ENCODE results near the gene MXI1. TPM values are rescaled to one million over a fixed set of nuclear protein-coding genes. Genes with fewer than 3 reads are reported as not detected.

Gene MXI1
- total RNA-seq, 4 donors from 2014 or later, result 32.3 to 40.0 (median 36.4) TPM

DNA sequence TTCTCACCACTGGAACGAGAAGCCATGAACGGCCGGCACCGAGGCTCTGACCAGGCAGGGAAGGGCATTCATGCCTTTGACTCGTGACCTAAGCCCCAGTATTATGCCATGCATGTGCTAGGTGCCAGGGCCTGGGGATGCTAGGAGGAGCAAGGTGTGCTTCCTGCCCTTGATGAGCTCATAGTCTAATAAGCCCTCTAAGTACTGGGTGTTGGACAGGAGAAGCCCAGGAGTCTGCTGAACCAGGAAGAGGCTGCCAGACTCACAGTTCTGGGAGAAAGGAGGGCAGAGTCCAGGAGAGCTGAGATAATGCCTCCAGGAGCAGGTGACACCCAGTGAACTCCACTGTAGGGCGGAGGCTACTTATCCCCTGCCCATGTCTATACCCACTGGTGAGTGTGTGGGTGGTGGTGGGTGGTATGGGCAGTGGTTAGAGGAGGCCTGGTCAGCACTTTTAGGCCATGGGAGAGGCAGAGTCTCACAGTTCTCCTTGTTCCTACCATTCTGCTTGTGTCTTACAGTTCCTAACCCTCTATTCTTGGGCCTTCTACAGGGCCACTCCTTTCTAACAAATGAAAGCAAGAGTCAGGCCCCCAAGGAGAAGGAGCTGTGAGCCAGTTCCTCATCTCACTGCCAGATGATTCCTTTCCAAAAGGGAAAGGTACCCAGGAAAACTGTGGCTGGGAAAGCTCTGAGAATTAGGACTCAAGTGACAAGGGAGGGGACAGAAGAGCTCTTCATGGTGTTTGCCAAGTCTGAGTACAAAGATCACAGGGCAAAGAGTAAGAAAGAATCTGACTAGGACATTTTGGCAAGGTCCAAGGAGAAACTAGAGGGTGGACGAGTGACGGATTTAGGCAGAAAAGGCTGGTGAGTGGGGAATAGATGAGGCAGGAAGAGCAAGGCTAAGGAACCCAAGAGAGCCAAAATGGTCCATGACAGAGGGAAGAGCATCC is 3.6 kb upstream of the MXI1 start:
- no peak for TF ChIP-seq CTCF (IDR thresholded peaks at IDR 0.05)
- DNase-seq (ENCODE audit: low spot score) (no peak), ATAC-seq (ENCODE audit: low FRiP score) (no peak)

DNA sequence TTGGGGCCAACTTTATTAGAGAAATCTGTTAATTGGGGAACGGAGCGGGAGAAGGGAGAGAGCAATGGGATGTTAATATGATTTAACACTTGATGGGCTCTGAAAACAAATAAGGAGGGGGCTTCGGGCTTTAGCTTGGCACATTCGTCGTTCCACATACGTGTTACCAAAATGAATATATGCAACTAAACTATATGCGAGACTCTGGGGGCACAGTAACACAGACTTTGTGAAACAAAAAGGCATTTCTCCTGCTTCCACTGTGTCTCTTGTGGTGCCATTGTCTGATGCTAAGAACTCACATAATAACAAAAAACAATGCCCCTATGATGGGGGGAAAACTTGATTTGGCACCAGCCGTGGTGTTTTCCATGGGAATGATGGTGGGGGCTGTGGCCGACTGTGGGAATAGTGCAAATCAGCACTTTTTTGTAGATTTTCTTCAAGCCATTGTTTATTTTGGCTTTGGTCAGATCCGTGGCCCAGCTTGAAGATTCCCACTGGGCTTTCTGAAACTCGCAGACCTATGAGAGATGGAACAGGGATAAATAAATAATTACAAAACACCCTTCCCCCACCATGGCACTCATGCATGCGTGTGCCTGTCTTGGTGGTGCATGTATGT is 2.2 kb upstream of the MXI1 start:
- no peak for ATAC-seq (ENCODE audit: low FRiP score)
- no peak for TF ChIP-seq CTCF (IDR thresholded peaks at IDR 0.05)
- no peak for DNase-seq (ENCODE audit: low spot score)

- ATAC-seq (ENCODE audit: low FRiP score), result peak; percentile 0
- no peak for DNase-seq (ENCODE audit: low spot score)
- no peak for TF ChIP-seq CTCF (IDR thresholded peaks at IDR 0.05)
Measured at GRCh38 chr10:110207805-110208613, 604 bp downstream of the MXI1 start.

DNA sequence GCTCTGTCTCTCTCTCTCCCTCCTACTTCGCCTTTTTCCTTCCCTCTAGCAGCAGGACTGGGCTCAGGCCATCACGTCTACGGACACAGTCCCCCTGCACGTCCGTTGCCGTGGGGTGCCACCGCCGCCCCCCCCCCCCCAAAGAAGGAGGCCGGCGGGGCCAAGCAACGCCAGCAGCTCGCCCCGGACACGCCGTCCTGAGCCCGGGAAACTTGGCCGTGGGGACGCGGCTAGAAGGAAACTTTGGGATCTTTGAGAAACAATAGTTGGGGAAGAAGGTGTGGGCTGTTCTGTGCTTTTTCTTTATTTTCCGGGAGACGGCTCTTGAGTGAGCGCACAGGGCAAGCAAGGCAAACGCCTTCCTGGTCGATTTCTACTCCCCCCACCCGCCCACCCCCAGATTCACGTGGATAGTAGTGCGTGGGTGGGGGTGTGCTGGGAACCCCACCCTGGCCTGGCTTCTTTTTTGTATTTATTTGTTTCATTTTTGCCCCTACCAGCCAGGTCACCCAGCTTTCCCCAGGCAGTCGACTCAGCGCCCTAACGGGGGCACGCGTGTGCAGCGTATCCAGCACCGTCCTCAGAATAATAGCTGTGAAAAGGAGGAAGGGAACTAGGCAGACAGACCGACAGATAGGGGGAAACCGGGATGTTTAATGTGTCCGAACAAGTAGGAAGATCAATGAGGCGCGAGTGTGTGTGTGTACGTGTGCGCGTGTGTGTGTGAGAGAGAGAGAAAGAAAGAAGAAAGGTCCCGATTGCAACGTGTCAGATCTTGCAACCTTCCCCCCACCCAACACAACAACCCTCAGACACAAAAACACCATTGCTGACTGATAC is 1.4 kb downstream of the MXI1 start:
- no peak for TF ChIP-seq CTCF (IDR thresholded peaks at IDR 0.05)
- no peak for ATAC-seq (ENCODE audit: low FRiP score)
- no peak for DNase-seq (ENCODE audit: low spot score)

DNA sequence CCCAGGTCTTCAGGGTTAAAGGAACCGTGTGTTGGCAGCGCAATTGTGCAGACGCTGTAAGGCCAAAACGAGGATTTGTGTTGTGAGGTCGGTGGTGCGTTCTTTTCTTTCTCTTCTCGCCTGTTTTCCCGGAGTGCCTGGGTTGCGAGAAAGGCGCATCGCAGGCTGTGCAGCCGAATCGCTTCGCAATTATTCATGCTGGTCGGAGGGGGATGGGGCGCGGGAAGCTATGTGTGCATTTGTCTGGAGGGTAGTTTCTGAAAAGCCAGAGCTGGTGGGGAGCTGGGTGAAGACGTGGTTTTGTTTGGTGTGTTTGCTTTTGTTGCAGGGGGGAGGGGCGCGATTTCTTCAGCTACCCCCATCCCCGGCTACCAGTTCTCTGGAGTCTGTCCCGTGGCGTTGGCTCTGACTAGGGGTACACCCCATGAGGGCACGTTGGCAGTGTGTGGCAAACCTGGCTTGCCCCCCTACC is 2.1 kb downstream of the MXI1 start:
- no peak for ATAC-seq (ENCODE audit: low FRiP score)
- no peak for TF ChIP-seq CTCF (IDR thresholded peaks at IDR 0.05)
- peak; percentile 44 for DNase-seq (ENCODE audit: low spot score)

Measured in omental fat pad (tissue), 4 donors.